Neuron (in vitro differentiated cells): ENCODE measurements around the gene OLFML2B.

ENCODE experiments used
- H2AFZ ChIP-seq: one replicate; pipeline ENCODE4 v1.6.1; 2013; ENCODE audit warnings: low read depth, mild to moderate bottlenecking, inconsistent platforms, low read length, moderate library complexity
- H3K27me3 ChIP-seq: one replicate; pipeline ENCODE4 v1.6.1; 2013; ENCODE audit warnings: low read length; ENCODE audit not compliant: insufficient read depth
- H3K36me3 ChIP-seq: one replicate; pipeline ENCODE4 v1.6.1; 2013; ENCODE audit warnings: low read length; ENCODE audit not compliant: insufficient read depth
- H3K4me1 ChIP-seq: one replicate; pipeline ENCODE4 v1.6.1; 2013; ENCODE audit warnings: low read length; ENCODE audit not compliant: insufficient read depth
- H3K4me3 ChIP-seq: 2 replicates; pipeline ENCODE4 v1.5.1; 2013; ENCODE audit warnings: mild to moderate bottlenecking, low read length, moderate library complexity
- H3K9me3 ChIP-seq: one replicate; pipeline ENCODE4 v1.6.1; 2013; ENCODE audit warnings: low read length

The OLFML2B gene

GRCh38 chr1:161955606-161956005 is 68.1 kb downstream of the OLFML2B start:
- no peaks in the 10 kb centered on the region for H3K27me3 ChIP-seq
- H3K36me3 ChIP-seq: peaks cover 10% of the 10 kb centered on the region
- H3K9me3 ChIP-seq: no peaks in the 10 kb centered on the region
- no peak overlapping the region for H3K4me3 ChIP-seq
- no peak overlapping the region for H2AFZ ChIP-seq
- H3K4me1 ChIP-seq: peaks cover 15% of the 10 kb centered on the region

GRCh38 chr1:161954466-161954865 is 69.2 kb downstream of the OLFML2B start:
- peaks cover 15% of the 10 kb centered on the region for H3K4me1 ChIP-seq
- H3K9me3 ChIP-seq: no peaks in the 10 kb centered on the region
- no peak overlapping the region for H2AFZ ChIP-seq
- no peaks in the 10 kb centered on the region for H3K27me3 ChIP-seq
- no peak overlapping the region for H3K4me3 ChIP-seq
- H3K36me3 ChIP-seq: peaks cover 10% of the 10 kb centered on the region

GRCh38 chr1:161954050-161954449 is 69.6 kb downstream of the OLFML2B start:
- H3K4me1 ChIP-seq: peaks cover 15% of the 10 kb centered on the region
- no peaks in the 10 kb centered on the region for H3K9me3 ChIP-seq
- no peak overlapping the region for H3K4me3 ChIP-seq
- peaks cover 9% of the 10 kb centered on the region for H3K36me3 ChIP-seq
- no peaks in the 10 kb centered on the region for H3K27me3 ChIP-seq
- H2AFZ ChIP-seq: no peak overlapping the region

GRCh38 chr1:161953256-161953920 is 70.3 kb downstream of the OLFML2B start:
- H3K36me3 ChIP-seq: peaks cover 2% of the 10 kb centered on the region
- peaks cover 15% of the 10 kb centered on the region for H3K4me1 ChIP-seq
- H3K9me3 ChIP-seq: no peaks in the 10 kb centered on the region
- no peaks in the 10 kb centered on the region for H3K27me3 ChIP-seq
- H2AFZ ChIP-seq: no peak overlapping the region
- no peak overlapping the region for H3K4me3 ChIP-seq

- Histone ChIP-seq H3K9me3 (no peaks in the 10 kb centered on the region), H3K4me1 (peaks cover 11% of the 10 kb centered on the region), H3K27me3 (no peaks in the 10 kb centered on the region)
Observed at GRCh38 chr1:161952607-161953172, 71.0 kb downstream of the OLFML2B start.

GRCh38 chr1:161951646-161952045 is 72.0 kb downstream of the OLFML2B start:
- Histone ChIP-seq H2AFZ (no peak overlapping the region), H3K4me1 (peaks cover 11% of the 10 kb centered on the region), H3K27me3 (no peaks in the 10 kb centered on the region), H3K9me3 (no peaks in the 10 kb centered on the region), H3K36me3 (no peaks in the 10 kb centered on the region), H3K4me3 (no peak overlapping the region)

More at GRCh38 chr1:161952607-161953172, 71.0 kb downstream of the OLFML2B start:
- Histone ChIP-seq H2AFZ (no peak overlapping the region), H3K4me3 (no peak overlapping the region), H3K36me3 (no peaks in the 10 kb centered on the region)

- H3K4me3 ChIP-seq: no peak overlapping the region
- H3K36me3 ChIP-seq: no peaks in the 10 kb centered on the region
- H3K27me3 ChIP-seq: no peaks in the 10 kb centered on the region
- H3K4me1 ChIP-seq: peaks cover 16% of the 10 kb centered on the region
- no peaks in the 10 kb centered on the region for H3K9me3 ChIP-seq
- no peak overlapping the region for H2AFZ ChIP-seq
Observed at GRCh38 chr1:161950377-161950776, 73.3 kb downstream of the OLFML2B start.

- Histone ChIP-seq H3K9me3 (no peaks in the 10 kb centered on the region), H3K36me3 (no peaks in the 10 kb centered on the region), H2AFZ (no peak overlapping the region), H3K4me3 (no peak overlapping the region), H3K4me1 (peaks cover 16% of the 10 kb centered on the region), H3K27me3 (no peaks in the 10 kb centered on the region)
Observed at GRCh38 chr1:161949548-161949947, 74.1 kb downstream of the OLFML2B start.

- Histone ChIP-seq H2AFZ (no peak overlapping the region), H3K36me3 (no peaks in the 10 kb centered on the region), H3K27me3 (no peaks in the 10 kb centered on the region), H3K4me1 (peaks cover 16% of the 10 kb centered on the region), H3K4me3 (no peak overlapping the region), H3K9me3 (no peaks in the 10 kb centered on the region)
Observed at GRCh38 chr1:161948435-161948834, 75.2 kb downstream of the OLFML2B start.

GRCh38 chr1:161946071-161946987 is 77.3 kb downstream of the OLFML2B start:
- Histone ChIP-seq H2AFZ (no peak overlapping the region), H3K4me3 (no peak overlapping the region), H3K27me3 (no peaks in the 10 kb centered on the region), H3K9me3 (no peaks in the 10 kb centered on the region), H3K36me3 (no peaks in the 10 kb centered on the region), H3K4me1 (peaks cover 16% of the 10 kb centered on the region)

- no peaks in the 10 kb centered on the region for H3K9me3 ChIP-seq
- H3K4me3 ChIP-seq: no peak overlapping the region
- no peak overlapping the region for H2AFZ ChIP-seq
- H3K36me3 ChIP-seq: no peaks in the 10 kb centered on the region
- no peaks in the 10 kb centered on the region for H3K27me3 ChIP-seq
- H3K4me1 ChIP-seq: peaks cover 16% of the 10 kb centered on the region
Observed at GRCh38 chr1:161945306-161946060, 78.2 kb downstream of the OLFML2B start.

GRCh38 chr1:161944381-161944780 is 79.3 kb downstream of the OLFML2B start:
- no peak overlapping the region for H2AFZ ChIP-seq
- no peaks in the 10 kb centered on the region for H3K9me3 ChIP-seq
- peaks cover 16% of the 10 kb centered on the region for H3K4me1 ChIP-seq
- no peak overlapping the region for H3K4me3 ChIP-seq
- H3K36me3 ChIP-seq: no peaks in the 10 kb centered on the region
- no peaks in the 10 kb centered on the region for H3K27me3 ChIP-seq
